Spleen (tissue), 11 donors: ENCODE results near the gene NFATC2. TPM values are rescaled to one million over a fixed set of nuclear protein-coding genes. Genes with fewer than 3 reads are reported as not detected.

Source experiments
- DNase-seq: peaks from one replicate; pipeline ENCODE4 v3.0.0-alpha.2; 2020
- H3K27ac ChIP-seq, 8 donors: fragments of 200-600 bp; sonication (generic) in 7 of 8; 1 replicate in 4 of 8; 2 replicates in 4 of 8; pipeline versions ENCODE4 v1.5.0 to v1.8.0; 2016 to 2021; ENCODE audit warnings: inconsistent platforms in 4 of 8, mild to moderate bottlenecking in 4 of 8, moderate library complexity in 1 of 8
- H3K27me3 ChIP-seq, 7 donors: fragments of 200-600 bp; sonication (generic) in 6 of 7; replicated peaks in 1 of 7; 1 replicate in 4 of 7; 2 replicates in 3 of 7; pipeline versions ENCODE4 v1.5.0 to v1.8.0; 2016 to 2021; ENCODE audit warnings: inconsistent platforms in 3 of 7, mild to moderate bottlenecking in 1 of 7
- H3K36me3 ChIP-seq, 6 donors: fragments of 200-600 bp; sonication (generic) in 5 of 6; 1 replicate in 4 of 6; 2 replicates in 2 of 6; pipeline versions ENCODE4 v1.5.0 to v1.8.0; 2016 to 2021; ENCODE audit warnings: inconsistent platforms in 2 of 6
- H3K4me1 ChIP-seq, 6 donors: fragments of 200-600 bp; sonication (generic) in 5 of 6; 1 replicate in 3 of 6; 2 replicates in 3 of 6; pipeline versions ENCODE4 v1.5.0 to v1.8.0; 2016 to 2021; ENCODE audit warnings: inconsistent platforms in 3 of 6
- H3K4me3 ChIP-seq, 8 donors: fragments of 200-600 bp; sonication (generic) in 7 of 8; 1 replicate in 4 of 8; 2 replicates in 4 of 8; pipeline versions ENCODE4 v1.5.0 to v1.8.0; 2016 to 2021; ENCODE audit warnings: inconsistent platforms in 4 of 8, mild to moderate bottlenecking in 4 of 8, moderate library complexity in 2 of 8
- H3K9me3 ChIP-seq, 8 donors: fragments of 200-600 bp; sonication (generic) in 7 of 8; 1 replicate in 4 of 8; 2 replicates in 4 of 8; pipeline versions ENCODE4 v1.5.0 to v1.8.0; 2016 to 2021; ENCODE audit warnings: inconsistent platforms in 4 of 8
- POLR2A ChIP-seq, 3 donors: fragments of 450-650 bp; IDR thresholded peaks; one replicate each; pipeline ENCODE4 v1.5.1; 2017; ENCODE audit warnings: antibody characterized with exemption in 3 of 3, mild to moderate bottlenecking in 1 of 3
- POLR2AphosphoS5 ChIP-seq, 3 donors: sonication (generic); formaldehyde crosslinking; IDR thresholded peaks; one replicate each; pipeline ENCODE4 v1.5.1; 2017; ENCODE audit warnings: antibody characterized with exemption in 3 of 3
- WGBS, 5 donors: extraction: QIAGEN DNeasy Blood & Tissue Kit in 3 of 5; methylation state at CpG; one replicate each; pipeline versions ENCODE4 v1.1.5 to v1.1.7; 2013 to 2018; 5-methylcytosine and 5-hydroxymethylcytosine counted together
- intact Hi-C: fragments of 100-400 bp; cut with DNase I; formaldehyde crosslinking; loops from one replicate; pipeline ENCODE4 v1.15.0; 2023; ENCODE audit warnings: low total_unique reads
- polyA plus RNA-seq, 3 donors: library from polyadenylated mRNA; stranded (reverse); fragments of 200-250 nt; gene quantifications; one replicate each; pipeline ENCODE4 v1.2.1, GENCODE V29; 2013
- total RNA-seq, 7 donors: library from RNA; depleted of rRNA in 3 of 7; stranded (reverse); fragments of >200 nt in 3 of 7; fragmentation: NEBNext Ultra II Directional in 4 of 7; extraction: Animal tissue kit (Norgen Biotek cat#: 25700) in 4 of 7; gene quantifications; one replicate each; pipeline versions ENCODE4 v1.1.0 to v1.2.1, GENCODE V29; 2016 to 2021
- TF ChIP-seq, protein P1 (sequence below), 11 experiments: fragments of 200-600 bp in 7 of 11; fragments of 450-650 bp in 4 of 11; sonication (generic) in 4 of 11; IDR thresholded peaks in 8 of 11; conservative IDR thresholded peaks in 3 of 11; 1 replicate in 7 of 11; 2 replicates in 4 of 11; pipeline versions ENCODE4 v1.4.0 to v1.8.0; 2016 to 2021; ENCODE audit warnings: antibody characterized with exemption in 11 of 11, inconsistent platforms in 4 of 11, mild to moderate bottlenecking in 1 of 11
- donor health status: healthy with polysubstance abuse.
- donor health status: DM: no; HTN: no; CAD: no; lungs with moderate emphysema.
- donor health status: DM: no; HTN: no; CAD: no.
- donor health status: Bipolar disorder and iron deficiency.
- donor health status: healthy.
- donor health status: DM: no; HTN: no; CAD: no.
- donor health status: DM: yes; HTN: yes; CAD: no.

The NFATC2 gene
- total and polyA plus RNA-seq, 10 donors: 6.5 to 42.9 (median 34.5) TPM

DNA sequence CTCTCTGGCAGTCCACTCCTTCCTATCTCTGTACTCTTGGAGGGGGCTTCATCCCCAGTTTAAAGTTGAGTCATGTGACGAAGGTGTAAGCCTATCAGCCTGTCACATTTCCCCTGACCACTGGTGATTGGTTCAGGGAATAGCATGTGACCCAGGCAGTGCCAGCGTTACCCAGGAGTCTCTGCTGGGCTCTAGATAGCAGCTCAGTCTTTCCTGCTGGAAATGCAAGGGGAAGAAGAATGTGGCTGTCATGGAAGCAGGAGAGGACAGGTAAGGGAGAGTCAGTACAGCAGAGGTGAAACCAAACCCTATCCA lies 35.6 kb upstream of the NFATC2 start:
- intact Hi-C loops: no loop called here
- Histone ChIP-seq H3K4me3 (no peak overlapping the region), H3K27ac (no peak overlapping the region), H3K4me1 (no peaks in the 10 kb centered on the region), H3K9me3 (peaks cover 0 to 11% (median 7%) of the 10 kb centered on the region in 8 donors), H3K36me3 (no peaks in the 10 kb centered on the region), H3K27me3 (no peaks in the 10 kb centered on the region)
- 89 to 100% (median 93%) methylated on average over 2 of the region's 2 CpGs for WGBS, 5 donors
- DNase-seq: no peak
- TF ChIP-seq, protein P1, sequence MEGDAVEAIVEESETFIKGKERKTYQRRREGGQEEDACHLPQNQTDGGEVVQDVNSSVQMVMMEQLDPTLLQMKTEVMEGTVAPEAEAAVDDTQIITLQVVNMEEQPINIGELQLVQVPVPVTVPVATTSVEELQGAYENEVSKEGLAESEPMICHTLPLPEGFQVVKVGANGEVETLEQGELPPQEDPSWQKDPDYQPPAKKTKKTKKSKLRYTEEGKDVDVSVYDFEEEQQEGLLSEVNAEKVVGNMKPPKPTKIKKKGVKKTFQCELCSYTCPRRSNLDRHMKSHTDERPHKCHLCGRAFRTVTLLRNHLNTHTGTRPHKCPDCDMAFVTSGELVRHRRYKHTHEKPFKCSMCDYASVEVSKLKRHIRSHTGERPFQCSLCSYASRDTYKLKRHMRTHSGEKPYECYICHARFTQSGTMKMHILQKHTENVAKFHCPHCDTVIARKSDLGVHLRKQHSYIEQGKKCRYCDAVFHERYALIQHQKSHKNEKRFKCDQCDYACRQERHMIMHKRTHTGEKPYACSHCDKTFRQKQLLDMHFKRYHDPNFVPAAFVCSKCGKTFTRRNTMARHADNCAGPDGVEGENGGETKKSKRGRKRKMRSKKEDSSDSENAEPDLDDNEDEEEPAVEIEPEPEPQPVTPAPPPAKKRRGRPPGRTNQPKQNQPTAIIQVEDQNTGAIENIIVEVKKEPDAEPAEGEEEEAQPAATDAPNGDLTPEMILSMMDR (IDR thresholded peaks at IDR 0.05 in 8 of 11, conservative IDR thresholded peaks at IDR 0.05 in 3 of 11): no peak
- no peak for TF ChIP-seq POLR2AphosphoS5 (IDR thresholded peaks at IDR 0.05)
- no peak for TF ChIP-seq POLR2A (IDR thresholded peaks at IDR 0.05)

DNA sequence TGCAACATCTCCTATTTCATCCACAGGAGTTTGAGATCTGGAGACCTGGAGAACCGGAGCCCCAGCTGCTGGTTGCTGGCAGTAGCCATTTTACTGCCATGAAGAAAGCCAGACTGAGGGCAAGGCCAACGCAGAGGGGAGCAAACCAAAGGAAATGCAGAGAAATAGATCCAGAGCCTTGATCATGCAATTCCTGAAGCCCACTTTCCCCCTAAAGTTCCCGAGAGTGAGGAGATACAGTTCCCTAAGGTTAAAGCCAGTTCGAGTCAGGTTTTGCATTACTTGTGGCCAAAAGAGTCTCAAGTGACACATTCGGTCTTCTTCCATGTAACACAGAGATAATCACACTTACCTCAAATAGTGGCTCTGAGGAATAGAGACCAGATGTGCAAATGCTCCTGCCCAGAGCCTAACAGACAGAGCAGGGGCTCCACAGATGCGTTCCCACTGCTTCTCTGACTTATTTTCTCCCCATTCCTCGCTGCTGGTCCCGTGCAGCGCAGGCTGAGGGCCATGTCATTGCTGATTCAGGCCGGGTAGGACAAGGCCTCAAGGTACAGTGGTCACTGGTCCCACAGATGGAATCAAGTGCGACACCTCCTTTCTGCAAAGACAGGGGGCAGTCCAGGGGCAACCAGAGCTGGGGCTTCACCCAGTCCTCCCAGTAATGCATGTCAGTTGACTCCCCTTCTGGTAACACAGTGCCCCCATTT lies 35.1 kb upstream of the NFATC2 start:
- no peak for DNase-seq
- no peak overlapping the region for H3K4me3 ChIP-seq
- TF ChIP-seq POLR2AphosphoS5 (IDR thresholded peaks at IDR 0.05): no peak
- TF ChIP-seq, protein P1 (IDR thresholded peaks at IDR 0.05 in 8 of 11, conservative IDR thresholded peaks at IDR 0.05 in 3 of 11): no peak
- TF ChIP-seq POLR2A (IDR thresholded peaks at IDR 0.05): no peak
- H3K27ac ChIP-seq: no peak overlapping the region
- peaks cover 0 to 11% (median 7%) of the 10 kb centered on the region in 8 donors for H3K9me3 ChIP-seq
- WGBS, 5 donors: 88 to 95% (median 92%) methylated on average over 11 of the region's 11 CpGs
- H3K36me3 ChIP-seq: no peaks in the 10 kb centered on the region
- no peaks in the 10 kb centered on the region for H3K27me3 ChIP-seq
- H3K4me1 ChIP-seq: no peaks in the 10 kb centered on the region
- intact Hi-C loops: no loop called here

DNA sequence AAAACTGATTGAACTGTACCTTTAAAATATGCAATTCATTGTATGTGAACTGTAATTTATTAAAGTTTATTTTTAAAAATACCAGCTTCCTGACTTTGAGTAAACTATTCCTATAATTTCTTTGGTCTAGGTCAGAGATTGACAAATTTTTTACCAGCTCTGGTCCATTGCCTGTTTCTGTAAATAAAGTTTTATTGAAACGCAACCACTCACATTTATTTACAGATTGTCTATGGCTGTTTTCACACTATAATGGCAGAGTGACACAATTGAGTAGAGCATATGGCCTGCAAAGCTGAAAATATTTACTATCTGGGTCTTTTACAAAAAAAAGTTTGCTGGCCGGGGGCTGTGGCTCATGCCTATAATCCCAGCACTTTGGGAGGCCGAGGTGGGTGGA lies 33.0 kb upstream of the NFATC2 start:
- Histone ChIP-seq H3K4me3 (no peak overlapping the region), H3K27me3 (no peaks in the 10 kb centered on the region), H3K36me3 (no peaks in the 10 kb centered on the region), H3K4me1 (no peaks in the 10 kb centered on the region), H3K9me3 (peaks cover 0 to 11% (median 7%) of the 10 kb centered on the region in 8 donors), H3K27ac (no peak overlapping the region)
- intact Hi-C loops: no loop called here
- no peak for DNase-seq
- no peak for TF ChIP-seq POLR2A (IDR thresholded peaks at IDR 0.05)
- TF ChIP-seq, protein P1 (IDR thresholded peaks at IDR 0.05 in 8 of 11, conservative IDR thresholded peaks at IDR 0.05 in 3 of 11): no peak
- TF ChIP-seq POLR2AphosphoS5 (IDR thresholded peaks at IDR 0.05): no peak
- WGBS, 5 donors: 92 to 97% (median 95%) methylated on average over 3 of the region's 3 CpGs

DNA sequence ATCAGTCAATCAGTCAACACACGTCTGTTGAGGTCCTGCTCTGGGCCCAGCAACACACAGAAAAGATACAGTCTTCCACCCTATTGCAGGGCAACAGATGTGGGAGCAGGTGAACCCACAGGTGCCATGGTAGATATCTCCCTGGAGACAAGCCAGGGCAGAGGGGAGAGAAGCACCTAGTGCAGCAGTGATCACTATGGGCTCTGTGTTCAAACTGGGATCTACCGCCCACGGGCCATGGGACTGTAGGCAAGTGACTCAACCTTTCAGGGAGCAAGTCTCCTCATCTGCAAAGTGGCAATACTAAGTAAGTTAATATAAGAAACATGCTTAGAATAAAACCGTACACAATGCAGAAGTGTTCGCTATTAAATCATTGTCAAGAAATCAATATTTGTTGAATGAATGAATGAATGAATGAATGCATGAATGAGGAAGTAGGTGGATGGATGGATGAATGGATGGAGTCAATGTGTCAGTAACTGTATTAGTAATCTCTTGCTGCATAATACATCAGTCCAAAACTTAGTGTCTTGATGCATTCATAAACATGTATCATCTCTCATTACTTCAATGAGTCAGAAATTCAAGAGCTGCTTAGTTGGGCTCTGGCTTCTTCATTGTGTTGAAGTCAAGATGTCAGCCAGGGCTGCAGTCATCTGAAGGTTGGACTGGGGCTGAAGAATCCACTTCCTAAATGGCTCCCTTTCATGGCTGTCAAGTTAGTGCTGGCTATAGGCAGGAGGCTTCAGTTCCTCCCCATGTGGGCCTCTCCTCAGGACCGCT lies 31.9 kb upstream of the NFATC2 start:
- Histone ChIP-seq H3K27me3 (no peaks in the 10 kb centered on the region), H3K4me1 (no peaks in the 10 kb centered on the region), H3K36me3 (no peaks in the 10 kb centered on the region), H3K4me3 (no peak overlapping the region), H3K27ac (no peak overlapping the region), H3K9me3 (peaks cover 0 to 11% (median 7%) of the 10 kb centered on the region in 8 donors)
- DNase-seq: no peak
- 89 to 96% (median 93%) methylated on average over 6 of the region's 6 CpGs for WGBS, 5 donors
- TF ChIP-seq POLR2A (IDR thresholded peaks at IDR 0.05) (no peak), POLR2AphosphoS5 (IDR thresholded peaks at IDR 0.05) (no peak)
- TF ChIP-seq, protein P1 (IDR thresholded peaks at IDR 0.05 in 8 of 11, conservative IDR thresholded peaks at IDR 0.05 in 3 of 11): no peak
- intact Hi-C loops: no loop called here
